Measurements from ENCODE around the gene ADAMTSL3. TPM values are rescaled to one million over a fixed set of nuclear protein-coding genes. Genes with fewer than 3 reads are reported as not detected.

The ADAMTSL3 gene
- total RNA-seq, 6 experiments from 2014 or later = 7.5 to 28.7 (median 14.0) TPM

DNA sequence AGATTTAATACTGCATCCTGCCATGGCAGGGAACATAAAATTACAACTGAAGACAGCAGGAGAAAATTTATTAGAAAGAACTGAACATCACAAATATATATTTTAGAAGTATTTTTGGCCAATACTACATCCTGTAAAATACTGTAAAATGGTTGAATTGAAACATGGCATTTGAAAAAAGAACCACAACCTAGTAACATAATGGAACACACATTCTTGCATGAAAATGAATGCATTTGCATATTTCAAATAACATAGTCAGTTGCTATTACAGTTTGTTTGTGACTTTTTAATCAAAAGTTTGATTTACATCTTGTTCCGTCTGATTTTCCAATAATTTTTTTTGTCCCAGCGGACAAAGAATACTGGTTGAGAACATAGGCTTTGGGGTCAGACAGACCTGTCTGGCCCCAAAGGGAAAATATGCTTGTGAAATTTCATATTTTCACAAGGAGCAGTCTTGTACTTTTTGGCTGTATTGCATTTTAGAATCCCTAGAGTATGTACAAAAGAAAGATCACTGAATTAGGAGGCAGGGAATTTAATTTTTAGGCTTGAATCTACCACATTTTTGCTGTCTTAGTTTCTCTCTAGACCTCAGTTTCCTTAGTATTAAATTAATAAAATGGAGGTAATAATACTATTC, 268.8 kb downstream of the ADAMTSL3 start:
- no peak for TF ChIP-seq POLR2A (IDR thresholded peaks at IDR 0.05)
- TF ChIP-seq, protein P1, sequence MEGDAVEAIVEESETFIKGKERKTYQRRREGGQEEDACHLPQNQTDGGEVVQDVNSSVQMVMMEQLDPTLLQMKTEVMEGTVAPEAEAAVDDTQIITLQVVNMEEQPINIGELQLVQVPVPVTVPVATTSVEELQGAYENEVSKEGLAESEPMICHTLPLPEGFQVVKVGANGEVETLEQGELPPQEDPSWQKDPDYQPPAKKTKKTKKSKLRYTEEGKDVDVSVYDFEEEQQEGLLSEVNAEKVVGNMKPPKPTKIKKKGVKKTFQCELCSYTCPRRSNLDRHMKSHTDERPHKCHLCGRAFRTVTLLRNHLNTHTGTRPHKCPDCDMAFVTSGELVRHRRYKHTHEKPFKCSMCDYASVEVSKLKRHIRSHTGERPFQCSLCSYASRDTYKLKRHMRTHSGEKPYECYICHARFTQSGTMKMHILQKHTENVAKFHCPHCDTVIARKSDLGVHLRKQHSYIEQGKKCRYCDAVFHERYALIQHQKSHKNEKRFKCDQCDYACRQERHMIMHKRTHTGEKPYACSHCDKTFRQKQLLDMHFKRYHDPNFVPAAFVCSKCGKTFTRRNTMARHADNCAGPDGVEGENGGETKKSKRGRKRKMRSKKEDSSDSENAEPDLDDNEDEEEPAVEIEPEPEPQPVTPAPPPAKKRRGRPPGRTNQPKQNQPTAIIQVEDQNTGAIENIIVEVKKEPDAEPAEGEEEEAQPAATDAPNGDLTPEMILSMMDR (IDR thresholded peaks at IDR 0.05) = no peak

DNA sequence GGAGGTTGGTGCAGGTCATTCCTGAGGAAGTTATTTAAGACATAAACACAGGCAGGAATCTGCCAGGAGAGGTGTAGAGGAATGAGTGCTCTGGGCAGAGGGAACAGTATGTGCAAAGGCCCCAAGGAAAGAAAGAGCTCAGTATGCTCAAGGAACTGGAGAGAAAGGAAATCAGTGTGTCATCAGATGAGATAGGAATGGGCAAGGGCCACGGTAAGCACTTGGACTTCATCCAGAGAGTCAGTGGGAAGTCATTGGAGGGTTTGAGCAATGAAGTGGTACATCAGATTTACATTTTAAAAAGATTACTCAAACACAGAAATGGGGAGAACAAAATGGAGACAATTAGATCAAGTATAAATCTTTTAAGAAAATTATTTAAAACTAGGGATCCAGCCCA, 272.2 kb downstream of the ADAMTSL3 start:
- intact Hi-C loops (cut with DNase I) = loop anchor here in 1 of 2 donors (10.0 kb wide), 1 partner anchor 71 kb away; no protein-coding TSS in a partner anchor
- Histone ChIP-seq H3K27ac (no peak overlapping the region), H3K4me3 (no peak overlapping the region), H3K4me1 (peaks cover 0 to 23% (median 8%) of the 10 kb centered on the region in 4 donors), H3K27me3 (no peaks in the 10 kb centered on the region), H3K36me3 (peaks cover 0 to 9% (median 0%) of the 10 kb centered on the region in 4 donors), H3K9me3 (no peaks in the 10 kb centered on the region)
- DNase-seq (no peak), ATAC-seq (no peak)
- 0% methylated on average over 1 of the region's 1 CpG for WGBS (ENCODE audit: insufficient coverage, low coverage, low lambda C conversion rate, missing lambda C conversion rate)
- no peak for TF ChIP-seq POLR2A (IDR thresholded peaks at IDR 0.05)
- TF ChIP-seq, protein P1 (IDR thresholded peaks at IDR 0.05) = no peak

More for the DNA sequence above, 268.8 kb downstream of the ADAMTSL3 start:
- Histone ChIP-seq H3K27ac (no peak overlapping the region), H3K27me3 (no peaks in the 10 kb centered on the region), H3K4me1 (no peaks in the 10 kb centered on the region), H3K4me3 (no peak overlapping the region), H3K9me3 (no peaks in the 10 kb centered on the region), H3K36me3 (peaks cover 0 to 9% (median 0%) of the 10 kb centered on the region in 4 donors)
- intact Hi-C loops (cut with DNase I) = loop anchor here in 1 of 2 donors (10.0 kb wide), 1 partner anchor 68 kb away; no protein-coding TSS in a partner anchor
- no peak for ATAC-seq
- no peak for DNase-seq
- WGBS (ENCODE audit: insufficient coverage, low coverage, low lambda C conversion rate, missing lambda C conversion rate) = 88% methylated on average over 2 of the region's 2 CpGs

DNA sequence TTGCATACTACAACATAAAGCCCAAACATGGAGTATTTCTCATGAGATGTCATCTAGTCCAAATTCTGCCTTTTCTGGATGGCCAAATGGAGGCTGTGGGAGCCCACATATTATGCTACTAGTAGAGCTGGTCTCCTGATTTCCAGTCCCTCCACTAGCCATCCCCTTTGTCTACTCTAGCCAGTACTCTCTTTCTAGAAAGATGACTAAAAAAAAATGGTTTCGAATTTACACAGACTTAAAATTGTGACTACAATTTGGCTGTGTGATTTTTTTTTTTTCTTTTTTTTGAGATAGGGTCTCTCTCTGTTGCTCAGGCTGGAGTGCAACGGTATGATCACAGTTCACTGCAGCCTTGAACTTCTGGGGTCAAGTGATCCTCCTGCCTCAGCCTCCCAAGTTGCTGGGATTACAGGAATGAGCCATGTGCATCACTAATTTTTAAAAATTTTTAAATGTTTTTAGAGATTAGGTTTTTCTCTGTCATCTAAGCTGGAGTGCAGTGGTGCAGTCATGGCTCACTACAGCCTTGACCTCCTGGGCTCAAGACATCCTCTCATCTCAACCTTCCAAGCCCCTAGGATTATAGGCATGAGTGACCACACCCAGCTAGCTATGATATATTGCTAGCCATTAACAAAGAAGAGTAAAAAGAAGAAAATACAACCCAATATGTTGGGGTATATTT, 273.9 kb downstream of the ADAMTSL3 start:
- no peak for DNase-seq
- H3K27me3 ChIP-seq = no peaks in the 10 kb centered on the region
- peaks cover 0 to 9% (median 0%) of the 10 kb centered on the region in 4 donors for H3K36me3 ChIP-seq
- H3K4me3 ChIP-seq = no peak overlapping the region
- intact Hi-C loops (cut with DNase I) = loop anchor here in 1 of 2 donors (10.0 kb wide), 1 partner anchor 73 kb away; no protein-coding TSS in a partner anchor
- H3K27ac ChIP-seq = peak overlapping the region in 2 of 3 donors; percentile 79 to 93
- no peak for ATAC-seq
- peaks cover 0 to 23% (median 10%) of the 10 kb centered on the region in 4 donors for H3K4me1 ChIP-seq
- 75% methylated on average over 2 of the region's 2 CpGs for WGBS (ENCODE audit: insufficient coverage, low coverage, low lambda C conversion rate, missing lambda C conversion rate)
- TF ChIP-seq, protein P1 (IDR thresholded peaks at IDR 0.05) = no peak
- TF ChIP-seq POLR2A (IDR thresholded peaks at IDR 0.05) = no peak
- no peaks in the 10 kb centered on the region for H3K9me3 ChIP-seq

DNA sequence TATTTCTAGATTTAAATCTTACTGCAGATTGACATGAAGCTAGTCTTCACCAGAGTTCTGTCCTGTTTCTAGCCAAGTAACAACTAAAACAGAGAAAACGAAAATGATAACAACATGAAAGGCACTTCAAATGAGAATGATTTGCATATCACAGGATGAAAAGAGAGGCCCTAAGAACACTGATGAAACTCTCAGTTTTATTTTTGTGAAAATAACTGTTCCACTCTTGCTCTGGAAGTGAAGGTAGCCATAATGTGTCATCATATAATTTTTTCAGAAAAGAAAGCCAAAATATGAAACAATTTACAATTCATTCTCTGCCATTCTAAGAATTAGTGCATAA, 274.4 kb downstream of the ADAMTSL3 start:
- ATAC-seq = no peak
- Histone ChIP-seq H3K27me3 (no peaks in the 10 kb centered on the region), H3K4me3 (no peak overlapping the region), H3K4me1 (peaks cover 0 to 23% (median 10%) of the 10 kb centered on the region in 4 donors), H3K9me3 (no peaks in the 10 kb centered on the region), H3K36me3 (peaks cover 0 to 9% (median 0%) of the 10 kb centered on the region in 4 donors), H3K27ac (peak overlapping the region in 2 of 3 donors; percentile 79 to 93)
- intact Hi-C loops (cut with DNase I) = loop anchor here in 1 of 2 donors (10.0 kb wide), 1 partner anchor 74 kb away; no protein-coding TSS in a partner anchor
- 31% methylated on average over 1 of the region's 1 CpG for WGBS (ENCODE audit: insufficient coverage, low coverage, low lambda C conversion rate, missing lambda C conversion rate)
- no peak for TF ChIP-seq POLR2A (IDR thresholded peaks at IDR 0.05)
- TF ChIP-seq, protein P1 (IDR thresholded peaks at IDR 0.05) = no peak
- no peak for DNase-seq
